HL-60 (cell line): ENCODE data around the gene ZDHHC4.

Source experiments
- DNase-seq, 2 experiments: peaks; one replicate each; pipeline ENCODE4 v3.0.0-alpha.2; 2010 to 2020; ENCODE audit warnings: low read depth in 1 of 2, low spot score in 1 of 2
- H3K27ac ChIP-seq: fragments of 250-450 bp; sonication (Bioruptor Pico); replicated peaks from 2 replicates; pipeline ENCODE4 v1.5.1; 2020; ENCODE audit warnings: mild to moderate bottlenecking, moderate library complexity
- H3K27me3 ChIP-seq: fragments of 250-450 bp; sonication (Bioruptor Pico); 2 replicates; pipeline ENCODE4 v1.5.1; 2021; ENCODE audit warnings: mild to moderate bottlenecking, moderate library complexity; ENCODE audit not compliant: insufficient read depth, poor library complexity, severe bottlenecking
- H3K4me3 ChIP-seq: replicated peaks from 2 replicates; pipeline ENCODE4 v1.5.1; 2011; ENCODE audit warnings: mild to moderate bottlenecking, control low read depth, low read length; ENCODE audit not compliant: insufficient read depth
- CTCF ChIP-seq: IDR thresholded peaks from one replicate; pipeline ENCODE4 v1.5.1; 2011; ENCODE audit warnings: low read length, control low read depth, inconsistent platforms; ENCODE audit not compliant: insufficient read depth
- GABPA ChIP-seq: IDR thresholded peaks from 2 replicates; pipeline ENCODE4 v1.6.1; 2012; ENCODE audit warnings: low read depth
- POLR2AphosphoS5 ChIP-seq: IDR thresholded peaks from 2 replicates; pipeline ENCODE4 v1.6.1; 2012; ENCODE audit warnings: low read depth
- REST ChIP-seq: IDR thresholded peaks from 2 replicates; pipeline ENCODE4 v1.6.1; 2012; ENCODE audit warnings: low read depth; ENCODE audit not compliant: insufficient replicate concordance
- SPI1 ChIP-seq: IDR thresholded peaks from 2 replicates; pipeline ENCODE4 v1.6.1; 2012; ENCODE audit warnings: low read depth, mild to moderate bottlenecking, borderline replicate concordance

ZDHHC4 gene

GRCh38 chr7:6547400-6547799, 29.9 kb upstream of the ZDHHC4 start:
- TF ChIP-seq CTCF (no peak), SPI1 (no peak), GABPA (no peak), POLR2AphosphoS5 (no peak), REST (no peak)
- no peaks in the 10 kb centered on the region for H3K27me3 ChIP-seq
- DNase-seq = no peak

GRCh38 chr7:6551016-6551511, 26.2 kb upstream of the ZDHHC4 start, which contains the start of gene GRID2IP:
GRID2IP (minus strand) TSS chr7:6551461; CDS start chr7:6551436, 25 bp downstream.
- Histone ChIP-seq H3K27me3 (no peaks in the 10 kb centered on the region), H3K27ac (no peak within 1 kb of the TSS), H3K4me3 (no peak within 1 kb of the TSS)
- TF ChIP-seq GABPA (no peak), REST (no peak), POLR2AphosphoS5 (no peak), CTCF (no peak), SPI1 (no peak)
- DNase-seq = no peak

More at GRCh38 chr7:6547400-6547799, 29.9 kb upstream of the ZDHHC4 start:
- no peak overlapping the region for H3K27ac ChIP-seq
- H3K4me3 ChIP-seq = no peak overlapping the region

GRCh38 chr7:6553448-6554044, 23.7 kb upstream of the ZDHHC4 start:
- Histone ChIP-seq H3K27me3 (no peaks in the 10 kb centered on the region), H3K4me3 (no peak overlapping the region), H3K27ac (no peak overlapping the region)
- no peak for TF ChIP-seq POLR2AphosphoS5
- no peak for TF ChIP-seq GABPA
- no peak for TF ChIP-seq SPI1
- TF ChIP-seq REST = no peak
- TF ChIP-seq CTCF = no peak
- DNase-seq = no peak
